Measurements from ENCODE around the gene DOCK2.

- no peak for TF ChIP-seq CTCF (IDR thresholded peaks at IDR 0.05 in 4 of 5, conservative IDR thresholded peaks at IDR 0.05 in 1 of 5)
- TF ChIP-seq POLR2A (IDR thresholded peaks at IDR 0.05): no peak
These were observed 284.3 kb downstream of the DOCK2 start for GRCh38 chr5:169921384-169921783.
